Cardiac fibroblast (primary cell): ENCODE data around the gene GRIK3.

ENCODE experiments used
- DNase-seq, 2 donors: peaks; one replicate each; pipeline versions ENCODE4 v3.0.0 to v3.0.0-alpha.2; 2010; ENCODE audit warnings: low read depth in 2 of 2
- H3K4me3 ChIP-seq, 2 donors: replicated peaks in 1 of 2; 1 replicate in 1 of 2; 2 replicates in 1 of 2; pipeline ENCODE4 v1.5.1; 2011; ENCODE audit warnings: low read depth in 2 of 2, low read length in 2 of 2, mild to moderate bottlenecking in 2 of 2, moderate library complexity in 1 of 2
- TF ChIP-seq, protein P1 (sequence below): IDR thresholded peaks from one replicate; pipeline ENCODE4 v1.5.1; 2011; ENCODE audit warnings: low read depth, mild to moderate bottlenecking, low read length, inconsistent platforms

The GRIK3 gene

DNA sequence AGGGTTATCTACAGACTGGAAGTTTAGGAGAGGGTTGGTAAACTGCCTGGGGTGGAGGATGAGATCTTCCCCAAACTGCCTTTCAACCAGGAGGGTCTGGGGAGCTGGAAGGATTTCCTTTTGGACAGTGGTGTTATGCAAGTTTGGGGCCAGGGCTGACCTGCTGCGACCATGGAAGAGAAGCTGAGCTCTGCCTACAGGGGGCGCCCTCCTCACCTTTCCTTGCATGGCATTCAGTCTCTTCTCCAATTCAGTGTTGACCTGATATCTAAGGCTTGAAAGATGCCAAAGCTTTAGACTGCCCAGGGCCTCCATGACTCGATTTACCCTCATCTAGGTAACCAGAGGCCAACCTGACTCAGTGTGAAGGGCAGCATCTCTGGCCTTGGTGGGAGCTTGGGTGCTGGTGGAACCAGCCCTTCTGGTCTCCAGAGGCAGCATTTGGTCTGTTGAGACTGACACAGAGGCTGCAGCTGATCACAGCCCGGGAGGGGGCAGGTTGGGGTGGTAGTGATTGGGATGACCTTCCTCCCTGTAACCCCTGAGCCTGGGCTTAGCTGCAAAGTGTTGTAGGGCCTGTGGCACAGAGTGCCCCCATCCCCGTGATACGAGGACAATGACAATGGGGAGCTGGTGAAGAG, 170.0 kb downstream of the GRIK3 start:
- DNase-seq: no peak
- TF ChIP-seq, protein P1, sequence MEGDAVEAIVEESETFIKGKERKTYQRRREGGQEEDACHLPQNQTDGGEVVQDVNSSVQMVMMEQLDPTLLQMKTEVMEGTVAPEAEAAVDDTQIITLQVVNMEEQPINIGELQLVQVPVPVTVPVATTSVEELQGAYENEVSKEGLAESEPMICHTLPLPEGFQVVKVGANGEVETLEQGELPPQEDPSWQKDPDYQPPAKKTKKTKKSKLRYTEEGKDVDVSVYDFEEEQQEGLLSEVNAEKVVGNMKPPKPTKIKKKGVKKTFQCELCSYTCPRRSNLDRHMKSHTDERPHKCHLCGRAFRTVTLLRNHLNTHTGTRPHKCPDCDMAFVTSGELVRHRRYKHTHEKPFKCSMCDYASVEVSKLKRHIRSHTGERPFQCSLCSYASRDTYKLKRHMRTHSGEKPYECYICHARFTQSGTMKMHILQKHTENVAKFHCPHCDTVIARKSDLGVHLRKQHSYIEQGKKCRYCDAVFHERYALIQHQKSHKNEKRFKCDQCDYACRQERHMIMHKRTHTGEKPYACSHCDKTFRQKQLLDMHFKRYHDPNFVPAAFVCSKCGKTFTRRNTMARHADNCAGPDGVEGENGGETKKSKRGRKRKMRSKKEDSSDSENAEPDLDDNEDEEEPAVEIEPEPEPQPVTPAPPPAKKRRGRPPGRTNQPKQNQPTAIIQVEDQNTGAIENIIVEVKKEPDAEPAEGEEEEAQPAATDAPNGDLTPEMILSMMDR: no peak
- H3K4me3 ChIP-seq: no peak overlapping the region

DNA sequence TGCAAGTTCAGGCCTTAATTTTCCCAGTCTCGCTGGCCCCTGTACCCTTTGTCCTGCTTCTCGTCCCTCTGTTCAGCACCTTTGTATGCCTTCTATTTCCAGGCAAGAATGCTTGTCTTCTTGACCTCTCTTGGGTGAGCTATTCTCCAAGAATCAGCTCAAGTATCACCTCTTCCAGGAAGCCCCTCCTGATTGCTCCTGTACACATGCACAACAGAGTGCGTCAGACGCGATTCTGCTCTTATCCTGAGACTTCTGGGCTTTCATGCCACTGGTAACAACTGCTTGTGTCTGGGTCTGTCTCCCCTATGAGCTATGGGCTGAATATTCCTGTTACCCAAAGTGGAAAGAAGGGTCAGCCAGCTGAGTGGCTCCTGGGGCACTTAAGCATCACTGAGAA, 170.8 kb downstream of the GRIK3 start:
- TF ChIP-seq, protein P1: no peak
- DNase-seq: no peak
- H3K4me3 ChIP-seq: no peak overlapping the region

DNA sequence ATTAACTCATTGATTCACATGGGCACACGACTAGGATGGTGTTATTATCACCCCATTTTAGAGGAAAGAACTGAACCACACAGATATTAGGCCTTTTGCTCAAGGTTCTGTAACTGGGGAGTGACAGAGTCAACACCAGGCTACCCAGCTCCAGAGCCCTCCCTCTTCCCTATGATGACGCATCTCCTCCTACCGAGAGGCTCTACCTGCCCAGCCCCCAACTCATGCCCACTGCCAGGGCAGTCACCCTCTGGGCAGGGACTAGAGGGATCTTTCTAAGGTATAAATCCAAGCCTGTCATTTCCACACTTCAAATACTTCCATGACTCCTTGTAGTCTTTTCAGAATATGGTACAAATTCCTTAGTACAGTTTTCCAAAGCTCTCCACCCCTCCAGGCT, 171.3 kb downstream of the GRIK3 start:
- no peak for DNase-seq
- no peak overlapping the region for H3K4me3 ChIP-seq
- TF ChIP-seq, protein P1: no peak

DNA sequence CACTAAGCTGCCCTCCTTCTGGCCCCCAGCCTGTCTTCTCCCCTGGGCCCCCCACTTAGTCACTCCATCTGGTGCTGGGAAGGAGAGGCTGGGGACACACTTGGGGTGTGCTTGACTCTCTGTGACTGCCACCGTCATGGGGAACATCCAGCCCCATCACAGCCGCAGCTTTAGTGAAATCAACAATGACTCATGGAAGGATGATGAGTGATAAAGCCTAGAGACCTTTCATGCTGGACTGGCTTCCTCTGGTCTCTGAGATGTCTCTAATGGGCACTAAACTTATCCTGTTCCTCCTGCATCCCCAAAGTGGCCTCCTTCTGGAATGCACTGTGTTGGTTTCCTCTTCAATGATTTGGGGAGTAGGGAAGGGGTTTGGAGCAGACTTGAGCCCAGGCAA, 172.9 kb downstream of the GRIK3 start:
- DNase-seq: no peak
- no peak overlapping the region for H3K4me3 ChIP-seq
- TF ChIP-seq, protein P1: no peak

DNA sequence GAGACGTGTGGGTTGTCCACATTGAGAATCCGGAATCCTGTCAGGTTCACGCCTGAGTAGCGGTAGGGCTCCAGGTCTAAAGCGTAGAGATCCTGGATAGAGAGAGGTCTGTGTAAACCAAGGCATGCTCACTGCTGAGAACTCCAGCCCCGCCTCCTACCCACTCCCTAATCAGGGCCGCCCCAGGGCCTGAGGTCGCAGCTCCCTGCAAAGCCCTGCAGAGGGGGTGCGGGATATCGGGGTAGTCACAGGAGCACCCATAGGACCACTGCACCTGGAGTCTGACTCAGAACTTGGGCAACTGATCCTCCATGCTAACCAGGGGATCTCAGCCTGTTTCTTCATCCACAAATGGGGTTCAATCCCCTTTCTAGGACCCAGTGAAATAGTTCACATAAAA, 174.4 kb downstream of the GRIK3 start:
- no peak for DNase-seq
- no peak overlapping the region for H3K4me3 ChIP-seq
- TF ChIP-seq, protein P1: no peak

DNA sequence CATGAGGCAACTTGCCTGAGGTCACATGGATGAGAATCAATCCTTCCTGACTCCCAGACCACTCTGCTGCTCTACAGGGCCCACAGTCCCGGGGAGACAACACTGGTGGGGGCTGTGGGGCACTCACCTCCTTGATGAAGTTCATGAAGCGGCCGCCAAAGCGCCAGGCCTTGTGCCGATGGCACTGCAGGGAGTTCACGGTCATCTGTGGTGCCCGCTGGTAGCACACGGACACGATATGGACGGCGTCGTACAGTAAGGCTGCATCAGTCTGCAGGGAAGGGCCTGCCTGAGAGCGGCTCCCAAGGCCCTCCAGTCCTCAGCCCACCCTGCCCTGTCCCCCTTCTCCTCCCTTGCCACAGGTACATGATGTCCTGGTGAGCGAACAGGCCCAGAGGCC, 175.3 kb downstream of the GRIK3 start:
- no peak overlapping the region for H3K4me3 ChIP-seq
- TF ChIP-seq, protein P1: no peak
- DNase-seq: no peak

DNA sequence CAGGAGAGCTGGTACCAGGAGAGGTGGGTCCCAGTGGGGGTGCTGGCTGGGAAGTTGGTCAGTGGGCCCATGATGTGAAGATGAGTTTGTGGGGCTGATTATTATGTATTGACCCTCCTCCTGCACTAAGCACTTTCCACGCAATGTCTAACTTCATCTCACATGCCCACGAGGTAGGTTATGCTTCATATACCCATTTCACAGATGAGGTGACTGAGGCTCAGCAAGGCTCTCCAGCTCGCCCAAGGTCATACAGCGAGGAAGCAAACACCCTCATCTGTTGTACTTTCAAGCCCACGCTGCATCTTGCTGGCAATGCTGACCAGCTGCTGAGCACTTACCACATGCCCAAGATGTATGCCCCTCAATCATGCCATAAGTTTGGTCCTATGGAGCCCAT, 175.8 kb downstream of the GRIK3 start:
- TF ChIP-seq, protein P1: no peak
- H3K4me3 ChIP-seq: no peak overlapping the region
- no peak for DNase-seq
